Transverse colon (tissue), 4 donors: Measurements from ENCODE around the gene CCT3. TPM values are rescaled to one million over a fixed set of nuclear protein-coding genes. Genes with fewer than 3 reads are reported as not detected.

ENCODE experiments used
- DNase-seq: peaks from one replicate; pipeline ENCODE4 v3.0.0-alpha.2; 2019
- H3K27ac ChIP-seq, 4 donors: fragments of 200-600 bp; sonication (generic); 2 replicates each; pipeline ENCODE4 v1.5.1; 2016 to 2018; ENCODE audit warnings: inconsistent platforms in 4 of 4
- H3K27me3 ChIP-seq: fragments of 200-600 bp; sonication (generic); 2 replicates; pipeline ENCODE4 v1.5.1; 2017; ENCODE audit warnings: inconsistent platforms
- H3K36me3 ChIP-seq, 4 donors: fragments of 200-600 bp; sonication (generic); 2 replicates each; pipeline ENCODE4 v1.5.1; 2017 to 2019; ENCODE audit warnings: inconsistent platforms in 4 of 4
- H3K4me1 ChIP-seq, 4 donors: fragments of 200-600 bp; sonication (generic); 2 replicates each; pipeline ENCODE4 v1.5.1; 2017 to 2020; ENCODE audit warnings: inconsistent platforms in 4 of 4
- H3K4me3 ChIP-seq, 4 donors: fragments of 200-600 bp; sonication (generic); 1 replicate in 1 of 4; 2 replicates in 3 of 4; pipeline versions ENCODE4 v1.5.1 to v1.6.1; 2017 to 2019; ENCODE audit warnings: inconsistent platforms in 4 of 4
- H3K9me3 ChIP-seq, 2 donors: fragments of 200-600 bp; sonication (generic); 2 replicates each; pipeline ENCODE4 v1.5.1; 2017 to 2019; ENCODE audit warnings: inconsistent platforms in 2 of 2
- EP300 ChIP-seq: sonication (generic); formaldehyde crosslinking; IDR thresholded peaks from one replicate; pipeline ENCODE4 v1.6.1; 2017; ENCODE audit warnings: antibody characterized with exemption, low read depth
- POLR2A ChIP-seq: fragments of 450-650 bp; IDR thresholded peaks from one replicate; pipeline ENCODE4 v1.6.1; 2016; ENCODE audit warnings: antibody characterized with exemption, mild to moderate bottlenecking, moderate library complexity
- POLR2AphosphoS5 ChIP-seq, 3 donors: sonication (generic); formaldehyde crosslinking; IDR thresholded peaks; one replicate each; pipeline ENCODE4 v1.6.1; 2016; ENCODE audit warnings: antibody characterized with exemption in 3 of 3
- WGBS, 2 donors: methylation state at CpG; one replicate each; pipeline ENCODE4 v1.1.5; 2018; ENCODE audit warnings: low coverage in 1 of 2; 5-methylcytosine and 5-hydroxymethylcytosine counted together
- in situ Hi-C, 4 donors: fragments of 200-750 bp; cut with MboI; loops; one replicate each; pipeline versions ENCODE4 v1.15.0 to v1.15.1; 2017; ENCODE audit warnings: low sequenced_read_pairs in 3 of 4, low pct_ligation_motif_present in 1 of 4, low pct_unique_long_range_greater_than_20kb in 1 of 4
- intact Hi-C: fragments of 100-400 bp; cut with DNase I; formaldehyde crosslinking; loops from one replicate; pipeline ENCODE4 v1.15.1; 2023; ENCODE audit warnings: low total_unique reads
- total RNA-seq, 4 donors: library from RNA; depleted of rRNA; stranded (reverse); fragments of >200 nt; gene quantifications; one replicate each; pipeline ENCODE4 v1.1.0, GENCODE V29; 2016
- TF ChIP-seq, protein P1 (sequence below), 5 experiments: fragments of 200-600 bp in 3 of 5; fragments of 450-650 bp in 2 of 5; sonication (generic) in 3 of 5; IDR thresholded peaks; 1 replicate in 2 of 5; 2 replicates in 3 of 5; pipeline ENCODE4 v1.5.1; 2016 to 2017; ENCODE audit warnings: antibody characterized with exemption in 5 of 5, inconsistent platforms in 3 of 5, mild to moderate bottlenecking in 2 of 5, moderate library complexity in 1 of 5

The CCT3 gene
- total RNA-seq, 4 donors from 2014 or later, result 55.1 to 145 (median 90.7) TPM

DNA sequence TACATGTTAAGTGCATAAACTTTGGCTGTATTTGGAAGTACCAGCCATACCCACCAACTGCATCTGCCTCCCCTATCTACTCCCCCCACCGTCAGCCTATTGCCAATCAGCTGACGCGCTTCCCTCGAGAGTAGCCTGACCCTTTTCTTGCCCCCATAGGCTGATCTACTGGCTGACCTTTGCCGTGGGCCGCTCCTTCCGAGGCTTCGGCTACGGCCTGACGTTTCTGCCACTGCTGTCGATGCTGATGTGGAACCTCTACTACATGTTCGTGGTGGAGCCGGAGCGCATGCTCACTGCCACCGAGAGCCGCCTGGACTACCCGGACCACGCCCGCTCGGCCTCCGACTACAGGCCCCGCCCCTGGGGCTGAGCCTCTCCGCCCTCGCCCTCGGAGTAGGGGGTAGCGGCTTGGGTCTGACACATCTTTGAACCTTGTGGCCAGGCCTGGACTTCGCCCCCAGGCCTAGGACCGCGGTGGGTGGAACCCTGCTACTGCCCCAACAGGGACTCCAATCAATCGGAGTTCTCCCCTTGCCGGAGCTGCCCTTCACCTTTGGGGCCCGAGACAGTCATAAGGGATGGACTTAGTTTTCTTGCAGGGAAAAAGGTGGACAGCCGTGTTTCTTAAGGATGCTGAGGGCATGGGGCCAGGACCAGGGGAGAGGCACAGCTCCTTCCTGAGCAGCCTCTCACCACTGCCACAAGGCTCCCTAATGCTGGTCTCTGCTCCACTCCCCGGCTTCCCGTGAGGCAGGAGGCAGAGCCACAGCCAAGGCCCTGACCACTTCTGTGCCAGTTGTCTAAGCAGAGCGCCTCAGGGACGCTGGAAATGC is 46.6 kb downstream of the CCT3 start:
- 41% methylated on average over 31 of the region's 37 CpGs; no CpG with 5 or more reads in 1 of the 2 donors for WGBS, 2 donors
- in situ Hi-C loops (no loop called here), intact Hi-C loops (no loop called here)
- Histone ChIP-seq H3K9me3 (no peaks in the 10 kb centered on the region), H3K27me3 (no peaks in the 10 kb centered on the region), H3K4me1 (peaks cover 8 to 28% (median 22%) of the 10 kb centered on the region in 4 donors), H3K36me3 (no peaks in the 10 kb centered on the region), H3K27ac (peak overlapping the region; percentile 69 to 88 (median 79)), H3K4me3 (peak overlapping the region; percentile 13 to 43 (median 27))
- no peak for TF ChIP-seq EP300
- TF ChIP-seq POLR2AphosphoS5 (IDR thresholded peaks at IDR 0.05), result peak; percentile 41 to 66 (median 52)
- TF ChIP-seq, protein P1, sequence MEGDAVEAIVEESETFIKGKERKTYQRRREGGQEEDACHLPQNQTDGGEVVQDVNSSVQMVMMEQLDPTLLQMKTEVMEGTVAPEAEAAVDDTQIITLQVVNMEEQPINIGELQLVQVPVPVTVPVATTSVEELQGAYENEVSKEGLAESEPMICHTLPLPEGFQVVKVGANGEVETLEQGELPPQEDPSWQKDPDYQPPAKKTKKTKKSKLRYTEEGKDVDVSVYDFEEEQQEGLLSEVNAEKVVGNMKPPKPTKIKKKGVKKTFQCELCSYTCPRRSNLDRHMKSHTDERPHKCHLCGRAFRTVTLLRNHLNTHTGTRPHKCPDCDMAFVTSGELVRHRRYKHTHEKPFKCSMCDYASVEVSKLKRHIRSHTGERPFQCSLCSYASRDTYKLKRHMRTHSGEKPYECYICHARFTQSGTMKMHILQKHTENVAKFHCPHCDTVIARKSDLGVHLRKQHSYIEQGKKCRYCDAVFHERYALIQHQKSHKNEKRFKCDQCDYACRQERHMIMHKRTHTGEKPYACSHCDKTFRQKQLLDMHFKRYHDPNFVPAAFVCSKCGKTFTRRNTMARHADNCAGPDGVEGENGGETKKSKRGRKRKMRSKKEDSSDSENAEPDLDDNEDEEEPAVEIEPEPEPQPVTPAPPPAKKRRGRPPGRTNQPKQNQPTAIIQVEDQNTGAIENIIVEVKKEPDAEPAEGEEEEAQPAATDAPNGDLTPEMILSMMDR (IDR thresholded peaks at IDR 0.05), result no peak
- peak; percentile 54 for TF ChIP-seq POLR2A
- peak; percentile 92 for DNase-seq

DNA sequence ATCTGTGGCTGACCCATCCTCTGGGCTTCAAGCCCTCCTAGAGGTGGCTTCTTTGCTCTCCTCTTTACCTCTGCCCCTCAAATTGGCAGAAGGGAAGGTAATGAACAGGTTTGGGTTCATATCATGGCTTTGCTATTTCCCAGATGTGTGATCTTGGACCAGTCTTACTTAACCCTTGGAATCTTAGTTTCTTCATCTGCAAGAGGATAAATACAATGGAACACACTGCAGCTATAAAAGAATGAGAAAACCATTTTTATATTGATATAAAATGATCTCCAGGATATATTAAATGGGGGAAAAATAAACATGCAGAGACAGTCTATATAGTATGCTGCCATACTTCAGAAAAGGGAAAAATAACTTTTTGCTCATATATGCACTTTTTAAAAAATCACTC is 48.2 kb downstream of the CCT3 start:
- Histone ChIP-seq H3K36me3 (no peaks in the 10 kb centered on the region), H3K27me3 (no peaks in the 10 kb centered on the region), H3K4me1 (peaks cover 5 to 19% (median 16%) of the 10 kb centered on the region in 4 donors), H3K4me3 (no peak overlapping the region), H3K27ac (no peak overlapping the region), H3K9me3 (no peaks in the 10 kb centered on the region)
- in situ Hi-C loops (no loop called here), intact Hi-C loops (no loop called here)
- DNase-seq, result no peak
- TF ChIP-seq, protein P1 (IDR thresholded peaks at IDR 0.05), result no peak
- TF ChIP-seq EP300, result no peak
- TF ChIP-seq POLR2AphosphoS5 (IDR thresholded peaks at IDR 0.05), result no peak
- TF ChIP-seq POLR2A, result no peak

DNA sequence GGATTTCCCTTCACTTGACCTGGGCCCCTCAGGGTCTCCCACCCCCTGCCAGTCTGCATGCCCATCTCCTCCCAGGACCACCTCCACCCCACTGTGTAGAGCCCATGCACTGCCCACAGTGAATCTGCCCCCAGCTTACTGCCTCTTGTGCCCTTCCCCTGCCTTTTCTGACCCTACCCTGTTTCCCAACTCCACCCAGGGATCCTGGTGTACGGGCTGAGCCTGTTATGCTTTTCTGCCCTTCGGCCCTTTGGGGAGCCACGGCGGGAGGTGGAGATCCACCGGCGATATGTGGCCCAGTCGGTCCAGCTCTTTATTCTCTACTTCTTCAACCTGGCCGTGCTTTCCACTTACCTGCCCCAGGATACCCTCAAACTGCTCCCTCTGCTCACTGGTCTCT is 52.0 kb downstream of the CCT3 start:
- Histone ChIP-seq H3K36me3 (no peaks in the 10 kb centered on the region), H3K4me1 (peaks cover 9 to 29% (median 24%) of the 10 kb centered on the region in 4 donors), H3K9me3 (no peaks in the 10 kb centered on the region), H3K4me3 (no peak overlapping the region), H3K27me3 (no peaks in the 10 kb centered on the region), H3K27ac (no peak overlapping the region)
- in situ Hi-C loops (no loop called here), intact Hi-C loops (no loop called here)
- TF ChIP-seq EP300 (no peak), POLR2A (no peak), POLR2AphosphoS5 (IDR thresholded peaks at IDR 0.05) (no peak)
- TF ChIP-seq, protein P1 (IDR thresholded peaks at IDR 0.05), result no peak
- 83 to 96% methylated on average over 1 to 8 of the region's 8 CpGs for WGBS, 2 donors
- no peak for DNase-seq

DNA sequence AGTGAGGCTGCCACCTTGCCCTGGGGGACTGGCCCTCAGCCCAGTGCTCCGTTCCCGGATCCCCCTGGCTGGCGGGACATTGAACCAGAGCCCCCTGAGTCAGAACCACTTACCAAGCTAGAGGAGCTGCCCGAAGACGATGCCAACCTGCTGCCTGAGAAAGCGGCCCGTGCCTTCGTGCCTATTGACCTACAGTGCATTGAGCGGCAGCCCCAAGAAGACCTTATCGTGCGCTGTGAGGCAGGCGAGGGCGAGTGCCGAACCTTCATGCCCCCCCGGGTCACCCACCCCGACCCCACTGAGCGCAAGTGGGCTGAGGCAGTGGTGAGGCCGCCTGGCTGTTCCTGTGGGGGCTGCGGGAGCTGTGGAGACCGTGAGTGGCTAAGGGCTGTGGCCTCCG is 52.7 kb downstream of the CCT3 start:
- 89% methylated on average over 8 of the region's 21 CpGs; no CpG with 5 or more reads in 1 of the 2 donors for WGBS, 2 donors
- in situ Hi-C loops, result no loop called here
- no peak for DNase-seq

More for the DNA sequence above, 52.7 kb downstream of the CCT3 start:
- Histone ChIP-seq H3K9me3 (no peaks in the 10 kb centered on the region), H3K4me1 (peaks cover 8 to 29% (median 21%) of the 10 kb centered on the region in 4 donors), H3K27me3 (no peaks in the 10 kb centered on the region), H3K36me3 (no peaks in the 10 kb centered on the region), H3K27ac (no peak overlapping the region), H3K4me3 (no peak overlapping the region)
- no peak for TF ChIP-seq POLR2AphosphoS5 (IDR thresholded peaks at IDR 0.05)
- no peak for TF ChIP-seq POLR2A
- no peak for TF ChIP-seq EP300
- TF ChIP-seq, protein P1 (IDR thresholded peaks at IDR 0.05), result no peak
- intact Hi-C loops, result no loop called here
